ENCODE results near the gene ALX3.

ALX3 gene

GRCh38 chr1:110074166-110074565 lies 3.7 kb upstream of the ALX3 start:
- H3K9ac ChIP-seq (ENCODE audit: low read length) = no peak overlapping the region
- no peaks in the 10 kb centered on the region for H3K9me2 ChIP-seq (replicated peaks; ENCODE audit: insufficient read depth, low read length)
- no peak overlapping the region for H3K4me2 ChIP-seq (ENCODE audit: low read depth, low read length, poor library complexity, severe bottlenecking)
- no peaks in the 10 kb centered on the region for H3K36me3 ChIP-seq (ENCODE audit: low read length)
- H4K20me1 ChIP-seq (ENCODE audit: low read depth, low read length) = no peaks in the 10 kb centered on the region
- H3K4me3 ChIP-seq (ENCODE audit: insufficient read depth, low read length, poor library complexity, severe bottlenecking) = no peak overlapping the region
- H3K79me2 ChIP-seq (ENCODE audit: insufficient read depth, low read length) = no peaks in the 10 kb centered on the region
- H2AFZ ChIP-seq (ENCODE audit: low read depth, low read length, severe bottlenecking) = no peak overlapping the region
- no peaks in the 10 kb centered on the region for H3K27me3 ChIP-seq (ENCODE audit: low read length)
- TF ChIP-seq CTCF (IDR thresholded peaks at IDR 0.05; ENCODE audit: insufficient read depth, low read length, poor library complexity, severe bottlenecking) (no peak), EZH2phosphoT487 (conservative IDR thresholded peaks at IDR 0.05; ENCODE audit: low read length) (no peak)
- H3K27ac ChIP-seq (ENCODE audit: low read depth, low read length) = no peak overlapping the region
- no peaks in the 10 kb centered on the region for H3K9me3 ChIP-seq (ENCODE audit: insufficient read depth, low read length)
- no peaks in the 10 kb centered on the region for H3F3A ChIP-seq (ENCODE audit: insufficient read depth)

GRCh38 chr1:110070282-110070669 lies 196 bp downstream of the ALX3 start:
- Histone ChIP-seq H3K9ac (ENCODE audit: low read length) (no peak overlapping the region), H2AFZ (ENCODE audit: low read depth, low read length, severe bottlenecking) (no peak overlapping the region), H3K27me3 (ENCODE audit: low read length) (no peaks in the 10 kb centered on the region), H3K27ac (ENCODE audit: low read depth, low read length) (no peak overlapping the region), H3K4me2 (ENCODE audit: low read depth, low read length, poor library complexity, severe bottlenecking) (no peak overlapping the region), H3K9me2 (replicated peaks; ENCODE audit: insufficient read depth, low read length) (no peaks in the 10 kb centered on the region), H3K36me3 (ENCODE audit: low read length) (no peaks in the 10 kb centered on the region), H4K20me1 (ENCODE audit: low read depth, low read length) (no peaks in the 10 kb centered on the region), H3K79me2 (ENCODE audit: insufficient read depth, low read length) (no peaks in the 10 kb centered on the region), H3F3A (ENCODE audit: insufficient read depth) (no peaks in the 10 kb centered on the region), H3K4me3 (ENCODE audit: insufficient read depth, low read length, poor library complexity, severe bottlenecking) (no peak overlapping the region), H3K9me3 (ENCODE audit: insufficient read depth, low read length) (no peaks in the 10 kb centered on the region)
- no peak for TF ChIP-seq EZH2phosphoT487 (conservative IDR thresholded peaks at IDR 0.05; ENCODE audit: low read length)
- no peak for TF ChIP-seq CTCF (IDR thresholded peaks at IDR 0.05; ENCODE audit: insufficient read depth, low read length, poor library complexity, severe bottlenecking)

- Histone ChIP-seq H3K4me3 (ENCODE audit: insufficient read depth, low read length, poor library complexity, severe bottlenecking) (no peak overlapping the region), H4K20me1 (ENCODE audit: low read depth, low read length) (no peaks in the 10 kb centered on the region), H3K9me3 (ENCODE audit: insufficient read depth, low read length) (no peaks in the 10 kb centered on the region), H3K36me3 (ENCODE audit: low read length) (no peaks in the 10 kb centered on the region), H3K27me3 (ENCODE audit: low read length) (no peaks in the 10 kb centered on the region), H2AFZ (ENCODE audit: low read depth, low read length, severe bottlenecking) (no peak overlapping the region), H3K79me2 (ENCODE audit: insufficient read depth, low read length) (no peaks in the 10 kb centered on the region), H3K4me2 (ENCODE audit: low read depth, low read length, poor library complexity, severe bottlenecking) (no peak overlapping the region), H3K9me2 (replicated peaks; ENCODE audit: insufficient read depth, low read length) (no peaks in the 10 kb centered on the region), H3F3A (ENCODE audit: insufficient read depth) (no peaks in the 10 kb centered on the region), H3K27ac (ENCODE audit: low read depth, low read length) (no peak overlapping the region), H3K9ac (ENCODE audit: low read length) (no peak overlapping the region)
- TF ChIP-seq CTCF (IDR thresholded peaks at IDR 0.05; ENCODE audit: insufficient read depth, low read length, poor library complexity, severe bottlenecking) (no peak), EZH2phosphoT487 (conservative IDR thresholded peaks at IDR 0.05; ENCODE audit: low read length) (no peak)
Measured at GRCh38 chr1:110069404-110070281, 829 bp downstream of the ALX3 start.

Data from SU-DHL-6 (cell line).